Fibroblast of lung (primary cell): ENCODE results near the gene MARCHF2. TPM values are rescaled to one million over a fixed set of nuclear protein-coding genes. Genes with fewer than 3 reads are reported as not detected.
"Not testable (repeated sequence)": the region's sequence is repeated elsewhere in the genome, so short reads cannot be mapped to it uniquely, and the experiment has no call there.

Experiments
- DNase-seq, 2 donors: peaks; one replicate each; pipeline versions ENCODE4 v3.0.0 to v3.0.0-alpha.2; 2010; ENCODE audit warnings: low read depth in 2 of 2
- H2AFZ ChIP-seq: 2 replicates; pipeline ENCODE4 v1.5.1; 2012; ENCODE audit warnings: low read length, control low read depth, inconsistent platforms
- H3K27ac ChIP-seq: 2 replicates; pipeline ENCODE4 v1.5.1; 2011; ENCODE audit warnings: low read length, control low read depth; ENCODE audit not compliant: insufficient read depth
- H3K27me3 ChIP-seq: 2 replicates; pipeline ENCODE4 v1.5.1; 2011; ENCODE audit warnings: mild to moderate bottlenecking, low read length; ENCODE audit not compliant: control insufficient read depth, insufficient read depth
- H3K36me3 ChIP-seq: 2 replicates; pipeline ENCODE4 v1.5.1; 2011; ENCODE audit warnings: low read length; ENCODE audit not compliant: control insufficient read depth, insufficient read depth
- H3K4me1 ChIP-seq: 2 replicates; pipeline ENCODE4 v1.5.1; 2011; ENCODE audit warnings: low read length; ENCODE audit not compliant: control insufficient read depth, insufficient read depth; ENCODE audit errors: extremely low read depth
- H3K4me2 ChIP-seq: 2 replicates; pipeline ENCODE4 v1.5.1; 2011; ENCODE audit warnings: low read length, control low read depth; ENCODE audit not compliant: insufficient read depth; ENCODE audit errors: extremely low read depth
- H3K4me3 ChIP-seq, 4 experiments: fragments of 200-600 bp in 1 of 4; sonication (generic) in 1 of 4; replicated peaks in 1 of 4; 2 replicates each; pipeline ENCODE4 v1.5.1; 2011 to 2016; ENCODE audit warnings: low read length in 4 of 4, low read depth in 3 of 4, mild to moderate bottlenecking in 3 of 4, control low read depth in 2 of 4, inconsistent platforms in 1 of 4, mixed read lengths in 1 of 4; ENCODE audit not compliant: insufficient read depth in 1 of 4; ENCODE audit errors: control extremely low read depth in 1 of 4
- H3K79me2 ChIP-seq: 2 replicates; pipeline ENCODE4 v1.5.1; 2012; ENCODE audit warnings: mild to moderate bottlenecking, low read length, inconsistent platforms; ENCODE audit not compliant: control insufficient read depth, insufficient read depth
- H3K9ac ChIP-seq: 2 replicates; pipeline ENCODE4 v1.5.1; 2011; ENCODE audit warnings: mild to moderate bottlenecking, low read length, control low read depth; ENCODE audit not compliant: insufficient read depth
- H3K9me3 ChIP-seq: 2 replicates; pipeline ENCODE4 v1.5.1; 2012; ENCODE audit warnings: low read depth, low read length; ENCODE audit not compliant: control insufficient read depth, insufficient read depth
- H4K20me1 ChIP-seq: 2 replicates; pipeline ENCODE4 v1.5.1; 2011; ENCODE audit warnings: low read length; ENCODE audit not compliant: control insufficient read depth, insufficient read depth; ENCODE audit errors: extremely low read depth
- CTCF ChIP-seq, 2 donors: IDR thresholded peaks in 1 of 2; conservative IDR thresholded peaks in 1 of 2; 1 replicate in 1 of 2; 2 replicates in 1 of 2; pipeline ENCODE4 v1.5.1; 2011 to 2012; ENCODE audit warnings: low read length in 2 of 2, control low read depth in 1 of 2, inconsistent platforms in 1 of 2, low read depth in 1 of 2, mild to moderate bottlenecking in 1 of 2
- EZH2 ChIP-seq: IDR thresholded peaks from 2 replicates; pipeline ENCODE4 v1.5.1; 2012; ENCODE audit warnings: low read length, control low read depth, mild to moderate bottlenecking; ENCODE audit errors: missing control alignments
- polyA plus RNA-seq, 2 donors: library from polyadenylated mRNA; depleted of rRNA in 1 of 2; stranded (reverse) in 1 of 2; unstranded in 1 of 2; fragments of >200 nt; gene quantifications; 2 replicates each; pipeline ENCODE4 v1.2.1, GENCODE V29; 2011 to 2012; ENCODE audit warnings: missing spikeins in 1 of 2
- total RNA-seq: library from RNA; depleted of rRNA; stranded (reverse); fragments of >200 nt; gene quantifications from 2 replicates; pipeline ENCODE4 v1.2.1, GENCODE V29; 2014

The MARCHF2 gene
- total and polyA plus RNA-seq, 2 donors (not counting 1 experiment from before 2014, with no cell fraction given) = 16.8 to 90.8 TPM

- TF ChIP-seq CTCF (conservative IDR thresholded peaks at IDR 0.05 in 1 of 2, IDR thresholded peaks at IDR 0.05 in 1 of 2; ENCODE audit: low read depth in 1 of 2, low read length in 2 of 2) (no peak), EZH2 (no peak)
- Histone ChIP-seq H3K9me3 (no peaks in the 10 kb centered on the region), H3K36me3 (no peaks in the 10 kb centered on the region), H3K9ac (no peak overlapping the region), H4K20me1 (no peaks in the 10 kb centered on the region), H3K4me2 (no peak overlapping the region), H3K4me1 (peaks cover 3% of the 10 kb centered on the region), H3K27me3 (no peaks in the 10 kb centered on the region), H3K27ac (no peak overlapping the region), H3K4me3 (no peak overlapping the region), H2AFZ (no peak overlapping the region), H3K79me2 (no peaks in the 10 kb centered on the region)
- no peak for DNase-seq
These were observed 3.7 kb downstream of the MARCHF2 start for GRCh38 chr19:8416796-8417195.

- no peaks in the 10 kb centered on the region for H3K9me3 ChIP-seq
- no peaks in the 10 kb centered on the region for H3K27me3 ChIP-seq
- no peak overlapping the region for H3K9ac ChIP-seq
- no peak for DNase-seq
- no peaks in the 10 kb centered on the region for H4K20me1 ChIP-seq
- no peaks in the 10 kb centered on the region for H3K4me1 ChIP-seq
- no peak overlapping the region for H3K4me3 ChIP-seq
- no peak overlapping the region for H3K4me2 ChIP-seq
- H3K36me3 ChIP-seq = no peaks in the 10 kb centered on the region
- no peak overlapping the region for H2AFZ ChIP-seq
- no peak overlapping the region for H3K27ac ChIP-seq
- no peaks in the 10 kb centered on the region for H3K79me2 ChIP-seq
- TF ChIP-seq CTCF (conservative IDR thresholded peaks at IDR 0.05 in 1 of 2, IDR thresholded peaks at IDR 0.05 in 1 of 2; ENCODE audit: low read depth in 1 of 2, low read length in 2 of 2) (no peak), EZH2 (no peak)
These were observed 8.7 kb downstream of the MARCHF2 start for GRCh38 chr19:8421484-8422461.

GRCh38 chr19:8423817-8424223 is 10.7 kb downstream of the MARCHF2 start:
- H3K4me1 ChIP-seq = no peaks in the 10 kb centered on the region
- peak overlapping the region; percentile 40 for H3K4me2 ChIP-seq
- no peaks in the 10 kb centered on the region for H3K27me3 ChIP-seq
- TF ChIP-seq EZH2 = no peak
- H2AFZ ChIP-seq = no peak overlapping the region
- H3K79me2 ChIP-seq = no peaks in the 10 kb centered on the region
- no peak overlapping the region for H3K9ac ChIP-seq
- peak; percentile 96 to 99 for DNase-seq
- no peaks in the 10 kb centered on the region for H3K36me3 ChIP-seq
- H3K9me3 ChIP-seq = no peaks in the 10 kb centered on the region
- H4K20me1 ChIP-seq = no peaks in the 10 kb centered on the region
- H3K4me3 ChIP-seq = no peak overlapping the region
- peak overlapping the region; percentile 26 for H3K27ac ChIP-seq

GRCh38 chr19:8425331-8425730 is 12.2 kb downstream of the MARCHF2 start:
- not testable (repeated sequence) for H3K4me3 ChIP-seq, DNase-seq, H3K9me3 ChIP-seq, H3K36me3 ChIP-seq, H4K20me1 ChIP-seq, H2AFZ ChIP-seq, H3K9ac ChIP-seq, H3K27ac ChIP-seq, H3K27me3 ChIP-seq, H3K4me2 ChIP-seq, H3K79me2 ChIP-seq, H3K4me1 ChIP-seq
